AG04449 (cell line): Measurements from ENCODE around the gene LYSMD3.
"Not testable (repeated sequence)": the region's sequence is repeated elsewhere in the genome, so short reads cannot be mapped to it uniquely, and the experiment has no call there.

Experiments used
- CTCF ChIA-PET: fragments of 350-600 bp; formaldehyde crosslinking; extraction: SDS; loops from one replicate; lab custom pipeline; 2021; ENCODE audit warnings: antibody characterized with exemption; lab: Yijun Ruan, JAX
- POLR2A ChIA-PET: fragments of 400-600, 350-600 bp; formaldehyde crosslinking; extraction: SDS; loops from one replicate; lab custom pipeline; 2020; ENCODE audit warnings: antibody characterized with exemption, inconsistent platforms; lab: Yijun Ruan, JAX
- DNase-seq: peaks from one replicate; pipeline ENCODE4 v3.0.0-alpha.2; 2010; ENCODE audit warnings: low read depth, low spot score
- H3K4me3 ChIP-seq: 2 replicates; pipeline ENCODE4 v1.5.1; 2011; ENCODE audit warnings: low read depth, mild to moderate bottlenecking, control low read depth, low read length
- TF ChIP-seq, protein P1 (sequence below): IDR thresholded peaks from one replicate; pipeline ENCODE4 v1.5.1; 2011; ENCODE audit warnings: mild to moderate bottlenecking, moderate library complexity, low read length, control low read depth, inconsistent platforms; ENCODE audit not compliant: insufficient read depth; ENCODE audit errors: missing control alignments

LYSMD3 gene

DNA sequence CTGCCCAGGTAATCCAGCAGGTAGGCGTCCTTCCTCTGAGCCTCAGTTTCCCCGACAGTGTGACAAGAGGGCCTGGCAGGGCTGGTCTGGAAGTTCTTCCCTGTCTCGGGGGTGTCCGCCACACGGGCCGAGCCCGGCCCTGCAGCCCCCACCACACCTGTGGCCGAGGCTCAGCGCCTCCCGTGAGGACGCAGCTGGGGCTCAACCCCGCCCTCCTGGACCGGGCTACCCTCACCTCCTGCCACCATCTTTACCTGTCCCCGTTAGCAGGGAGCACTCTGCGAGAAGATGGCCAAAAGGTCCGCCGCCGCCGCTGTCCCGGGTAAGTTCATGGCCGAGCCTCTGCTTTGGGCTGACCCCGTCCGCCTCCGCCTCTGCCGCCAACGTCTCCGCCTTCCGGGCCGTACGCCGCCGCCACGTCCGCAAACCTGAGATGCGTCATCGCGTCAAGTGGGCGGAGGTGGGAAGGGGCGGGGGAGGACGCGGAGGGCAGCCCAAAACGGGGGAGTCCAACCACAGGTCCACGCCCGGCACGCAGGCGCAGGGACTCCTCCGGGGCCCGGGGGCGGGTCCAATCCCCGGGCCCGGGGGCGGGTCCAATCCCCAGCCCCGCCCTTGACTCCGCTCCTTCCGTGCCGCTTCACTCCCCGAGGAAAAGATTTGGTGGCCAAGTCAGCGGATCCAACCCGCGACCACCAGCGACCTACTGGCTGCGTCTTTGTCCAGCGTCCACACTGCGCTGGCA, at the start of gene LYSMD3:
Gene LYSMD3 (minus strand): TSS at position 391 of the 745 bp plus-strand sequence. CDS start 4,295 bp downstream, outside the sequence.
- H3K4me3 ChIP-seq = peak within 1 kb of the TSS; percentile 96
- TF ChIP-seq, protein P1, sequence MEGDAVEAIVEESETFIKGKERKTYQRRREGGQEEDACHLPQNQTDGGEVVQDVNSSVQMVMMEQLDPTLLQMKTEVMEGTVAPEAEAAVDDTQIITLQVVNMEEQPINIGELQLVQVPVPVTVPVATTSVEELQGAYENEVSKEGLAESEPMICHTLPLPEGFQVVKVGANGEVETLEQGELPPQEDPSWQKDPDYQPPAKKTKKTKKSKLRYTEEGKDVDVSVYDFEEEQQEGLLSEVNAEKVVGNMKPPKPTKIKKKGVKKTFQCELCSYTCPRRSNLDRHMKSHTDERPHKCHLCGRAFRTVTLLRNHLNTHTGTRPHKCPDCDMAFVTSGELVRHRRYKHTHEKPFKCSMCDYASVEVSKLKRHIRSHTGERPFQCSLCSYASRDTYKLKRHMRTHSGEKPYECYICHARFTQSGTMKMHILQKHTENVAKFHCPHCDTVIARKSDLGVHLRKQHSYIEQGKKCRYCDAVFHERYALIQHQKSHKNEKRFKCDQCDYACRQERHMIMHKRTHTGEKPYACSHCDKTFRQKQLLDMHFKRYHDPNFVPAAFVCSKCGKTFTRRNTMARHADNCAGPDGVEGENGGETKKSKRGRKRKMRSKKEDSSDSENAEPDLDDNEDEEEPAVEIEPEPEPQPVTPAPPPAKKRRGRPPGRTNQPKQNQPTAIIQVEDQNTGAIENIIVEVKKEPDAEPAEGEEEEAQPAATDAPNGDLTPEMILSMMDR = no peak
- CTCF ChIA-PET = interaction anchor here (0.8 to 3.8 kb wide), 21 partner anchors 9 to 142 kb away, joined by 3 to 112 read pairs (median 6); partner anchors contain the start of genes MBLAC2 and POLR3G
- POLR2A ChIA-PET = interaction anchor here (1.2 kb wide), 1 partner anchor 119 kb away, joined by 3 read pairs; the partner anchor contains the start of gene CETN3
- peak; percentile 69 for DNase-seq

DNA sequence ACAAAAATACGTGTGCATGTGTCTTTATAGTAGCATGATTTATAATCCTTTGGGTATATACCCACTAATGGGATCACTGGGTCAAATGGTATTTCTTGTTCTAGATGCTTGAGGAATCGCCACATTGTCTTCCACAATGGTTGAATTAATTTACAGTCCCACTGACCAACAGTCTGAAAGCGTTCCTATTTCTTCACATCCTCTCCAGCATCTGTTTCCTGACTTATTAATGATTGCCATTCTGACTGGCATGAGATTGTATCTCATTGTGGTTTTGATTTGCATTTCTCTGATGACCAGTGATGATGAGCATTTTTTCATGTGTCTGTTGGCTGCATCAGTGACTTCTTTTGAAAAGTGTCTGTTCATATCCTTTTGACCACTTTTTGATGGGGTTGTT, 47.2 kb upstream of the LYSMD3 start:
- CTCF ChIA-PET, DNase-seq, POLR2A ChIA-PET, H3K4me3 ChIP-seq: not testable (repeated sequence)

DNA sequence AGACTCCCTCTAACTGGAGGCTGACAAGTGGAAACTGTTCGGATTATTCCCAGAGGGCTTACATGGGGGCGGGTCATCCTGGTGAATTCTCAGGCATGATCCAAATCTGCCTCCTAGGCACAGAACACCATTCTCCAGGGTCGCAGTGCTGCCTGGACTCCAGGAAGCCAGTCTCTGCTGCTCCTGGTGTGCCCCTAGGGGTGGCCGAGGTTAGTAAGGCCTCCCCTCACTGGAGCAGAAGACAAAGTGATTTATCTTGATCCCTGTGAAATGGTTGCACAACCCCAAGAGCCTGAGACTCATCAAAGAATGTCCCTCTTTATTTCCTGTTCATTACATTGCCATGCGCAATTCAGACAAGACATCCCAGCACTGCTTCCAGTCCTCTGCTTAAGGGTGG, 46.3 kb upstream of the LYSMD3 start:
- ChIA-PET CTCF (no interaction called here), POLR2A (no interaction called here)
- TF ChIP-seq, protein P1 = no peak

DNA sequence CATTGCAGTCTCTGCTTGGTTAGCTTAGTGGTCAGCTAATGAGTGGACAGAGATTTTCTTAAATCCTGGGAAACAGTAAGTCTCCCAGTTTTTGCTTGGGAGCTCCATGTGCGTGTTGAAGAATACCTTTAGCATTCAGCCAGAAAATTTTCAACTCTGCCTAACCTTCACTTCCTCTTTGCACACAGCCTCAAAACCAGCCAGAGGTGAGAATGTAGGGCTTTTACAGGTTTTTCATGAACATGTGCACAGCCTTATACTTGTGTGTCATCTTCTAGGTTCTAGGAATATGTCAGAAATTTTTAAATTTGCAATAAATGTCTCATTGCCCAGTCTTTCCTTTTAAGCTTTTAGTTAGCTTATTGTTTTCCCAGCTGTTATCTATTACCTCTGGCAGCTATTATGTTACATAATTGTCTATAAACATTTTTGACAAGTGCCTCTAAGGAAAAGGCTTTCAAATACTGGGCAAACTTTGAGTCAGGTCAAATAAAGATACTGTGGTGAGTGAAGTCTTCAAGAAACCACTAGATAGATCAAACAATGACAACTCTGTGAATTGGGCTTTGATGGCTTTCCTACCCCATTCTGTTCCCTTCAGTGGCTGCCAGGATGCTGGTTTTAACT, 41.9 kb upstream of the LYSMD3 start:
- ChIA-PET CTCF (no interaction called here), POLR2A (no interaction called here)
- TF ChIP-seq, protein P1 = no peak
- no peak for DNase-seq
- H3K4me3 ChIP-seq = no peak overlapping the region

More for the DNA sequence above, 46.3 kb upstream of the LYSMD3 start:
- no peak for DNase-seq
- H3K4me3 ChIP-seq = no peak overlapping the region

DNA sequence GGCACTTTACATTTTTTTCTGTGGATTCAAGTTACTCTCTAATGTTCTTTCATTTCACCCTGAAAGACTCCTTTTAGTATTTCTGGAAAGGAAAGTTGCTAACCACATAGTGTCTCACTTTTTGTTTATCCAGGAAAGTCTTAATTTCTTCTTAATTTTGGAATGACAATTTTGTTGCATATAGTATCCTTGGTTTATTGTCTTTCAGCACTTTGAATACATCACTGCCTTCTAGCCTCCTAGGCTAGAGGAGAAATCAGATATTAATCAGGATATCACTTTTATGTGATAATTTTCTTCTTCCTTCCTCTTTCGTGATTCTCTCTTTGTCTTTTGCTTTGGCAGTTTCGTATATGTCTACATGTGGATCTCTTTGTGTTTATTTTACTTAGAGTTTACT, 40.6 kb upstream of the LYSMD3 start:
- H3K4me3 ChIP-seq = no peak overlapping the region
- ChIA-PET POLR2A (no interaction called here), CTCF (no interaction called here)
- DNase-seq = no peak
- TF ChIP-seq, protein P1 = no peak

DNA sequence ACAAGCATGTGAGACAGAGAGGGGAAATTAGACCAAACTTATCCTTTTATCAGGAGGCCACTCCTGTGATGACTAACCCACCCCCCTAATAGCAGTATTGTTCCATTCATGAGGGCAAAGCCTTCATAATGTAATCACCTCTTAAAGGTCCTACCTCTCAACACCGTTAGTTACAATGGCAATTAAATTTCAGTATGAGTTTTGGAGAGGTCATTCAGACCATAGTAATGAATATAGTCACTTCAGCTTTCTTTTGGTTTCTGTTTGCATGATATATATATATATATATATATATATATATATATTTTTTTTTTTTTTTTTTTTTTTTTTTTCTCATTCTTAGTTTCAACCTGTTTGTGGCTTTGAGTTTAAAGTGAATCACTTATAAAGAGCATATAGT, 39.7 kb upstream of the LYSMD3 start:
- TF ChIP-seq, protein P1 = no peak
- H3K4me3 ChIP-seq = no peak overlapping the region
- POLR2A ChIA-PET = no interaction called here
- DNase-seq = no peak
- CTCF ChIA-PET = no interaction called here
